UCSD-AML1 (cell line): Measurements from ENCODE around the gene ZNF337.
"Not testable (repeated sequence)": the region's sequence is repeated elsewhere in the genome, so short reads cannot be mapped to it uniquely, and the experiment has no call there.

Experiments used
- DNase-seq: peaks from one replicate; lab custom pipeline; 2025; ENCODE audit not compliant: unreplicated experiment; lab: John Stamatoyannopoulos, UW

The ZNF337 gene

GRCh38 chr20:25695532-25696370, 902 bp downstream of the ZNF337 start:
- DNase-seq = no peak

GRCh38 chr20:25692499-25692898, 4.2 kb downstream of the ZNF337 start:
- no peak for DNase-seq

GRCh38 chr20:25690427-25690826, 6.2 kb downstream of the ZNF337 start:
- DNase-seq = no peak

GRCh38 chr20:25686081-25687067, 10.3 kb downstream of the ZNF337 start:
- DNase-seq = no peak

GRCh38 chr20:25685276-25686080, 11.2 kb downstream of the ZNF337 start:
- no peak for DNase-seq

- DNase-seq = not testable (repeated sequence)
These were observed 12.8 kb downstream of the ZNF337 start for GRCh38 chr20:25683826-25684225.

- DNase-seq = no peak
These were observed 13.6 kb downstream of the ZNF337 start for GRCh38 chr20:25683050-25683449.

- DNase-seq = no peak
These were observed 20.4 kb downstream of the ZNF337 start for GRCh38 chr20:25676164-25676809.

GRCh38 chr20:25675161-25675560, 21.5 kb downstream of the ZNF337 start:
- DNase-seq = no peak

- no peak for DNase-seq
These were observed 23.9 kb downstream of the ZNF337 start for GRCh38 chr20:25672659-25673235.

- no peak for DNase-seq
These were observed 26.7 kb downstream of the ZNF337 start for GRCh38 chr20:25669826-25670422.

GRCh38 chr20:25668446-25668845, 28.2 kb downstream of the ZNF337 start:
- no peak for DNase-seq

GRCh38 chr20:25659999-25660398, 36.7 kb downstream of the ZNF337 start:
- no peak for DNase-seq

GRCh38 chr20:25654487-25654886, 42.2 kb downstream of the ZNF337 start:
- DNase-seq = no peak

GRCh38 chr20:25652866-25653265, 43.8 kb downstream of the ZNF337 start:
- DNase-seq = not testable (repeated sequence)

- DNase-seq = no peak
These were observed 51.8 kb downstream of the ZNF337 start for GRCh38 chr20:25644814-25645213.

- DNase-seq = no peak
These were observed 52.9 kb downstream of the ZNF337 start for GRCh38 chr20:25643716-25644115.

GRCh38 chr20:25637247-25637646, 59.4 kb downstream of the ZNF337 start:
- DNase-seq = no peak

GRCh38 chr20:25632940-25633790, 63.5 kb downstream of the ZNF337 start:
- no peak for DNase-seq
